ENCODE measurements around the gene KDM8. TPM values are rescaled to one million over a fixed set of nuclear protein-coding genes. Genes with fewer than 3 reads are reported as not detected.
"Not testable (repeated sequence)": the region's sequence is repeated elsewhere in the genome, so short reads cannot be mapped to it uniquely, and the experiment has no call there.

KDM8 gene
- total RNA-seq, 1 experiment from 2014 or later = 6.0 TPM

DNA sequence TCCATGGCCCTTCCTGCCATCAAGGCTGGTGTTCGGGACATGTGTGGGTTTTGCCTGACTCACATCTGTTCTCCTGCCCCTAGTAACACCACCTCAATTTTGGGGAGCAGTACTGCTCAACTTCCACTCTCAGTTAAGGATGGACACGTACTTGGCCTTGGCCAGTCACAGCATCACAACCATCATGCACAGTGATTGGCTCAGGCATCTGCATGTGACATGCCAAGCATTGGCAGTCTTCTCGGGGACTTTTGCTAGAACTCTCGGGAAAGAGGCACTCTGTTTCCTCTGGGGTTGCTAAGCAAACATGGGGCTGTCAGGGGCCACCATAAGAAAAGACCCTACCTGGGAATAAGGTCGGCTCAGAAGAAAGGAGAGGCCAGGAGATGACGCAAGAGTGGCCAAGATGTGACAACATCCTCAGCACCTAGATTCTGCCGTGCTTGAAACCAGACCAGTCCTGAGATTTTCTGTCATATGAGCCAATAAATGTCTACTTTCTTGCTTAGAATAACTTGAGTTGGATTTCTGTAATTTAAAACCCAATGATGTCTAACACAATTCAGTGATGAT, 11.9 kb upstream of the KDM8 start:
- no peak for DNase-seq (ENCODE audit: low spot score)

DNA sequence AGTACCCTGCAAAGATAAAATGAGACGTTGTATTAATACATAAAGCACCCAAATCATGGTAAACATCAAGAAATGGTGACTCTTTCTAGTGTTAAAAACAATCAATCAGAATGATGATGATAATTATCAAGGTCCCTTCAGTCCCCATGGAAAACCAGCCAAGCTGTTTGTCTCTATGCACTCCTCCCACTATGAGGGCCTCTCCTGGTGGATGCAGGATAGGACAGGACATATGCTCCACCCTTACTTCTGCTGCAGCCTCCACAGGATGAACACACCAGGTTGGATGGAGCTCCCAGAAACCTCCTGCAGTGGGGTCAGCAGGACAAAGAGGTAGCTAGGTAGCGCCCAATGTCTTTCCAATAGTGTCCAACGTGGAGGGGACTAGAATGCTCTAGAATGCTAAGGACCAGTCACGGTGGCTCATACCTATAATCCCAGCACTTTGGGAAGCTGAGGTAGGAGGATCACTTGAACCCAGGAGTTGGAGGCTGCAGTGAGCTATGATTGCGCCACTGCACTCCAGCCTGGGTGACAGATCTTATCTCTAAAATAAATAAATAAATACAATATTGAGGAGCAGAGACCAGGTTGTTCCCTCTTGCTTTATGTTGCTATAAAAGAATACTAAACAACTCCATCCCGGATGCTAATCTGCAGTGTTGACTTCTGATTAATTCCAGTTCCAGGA, 9.9 kb upstream of the KDM8 start:
- DNase-seq (ENCODE audit: low spot score) = no peak

DNA sequence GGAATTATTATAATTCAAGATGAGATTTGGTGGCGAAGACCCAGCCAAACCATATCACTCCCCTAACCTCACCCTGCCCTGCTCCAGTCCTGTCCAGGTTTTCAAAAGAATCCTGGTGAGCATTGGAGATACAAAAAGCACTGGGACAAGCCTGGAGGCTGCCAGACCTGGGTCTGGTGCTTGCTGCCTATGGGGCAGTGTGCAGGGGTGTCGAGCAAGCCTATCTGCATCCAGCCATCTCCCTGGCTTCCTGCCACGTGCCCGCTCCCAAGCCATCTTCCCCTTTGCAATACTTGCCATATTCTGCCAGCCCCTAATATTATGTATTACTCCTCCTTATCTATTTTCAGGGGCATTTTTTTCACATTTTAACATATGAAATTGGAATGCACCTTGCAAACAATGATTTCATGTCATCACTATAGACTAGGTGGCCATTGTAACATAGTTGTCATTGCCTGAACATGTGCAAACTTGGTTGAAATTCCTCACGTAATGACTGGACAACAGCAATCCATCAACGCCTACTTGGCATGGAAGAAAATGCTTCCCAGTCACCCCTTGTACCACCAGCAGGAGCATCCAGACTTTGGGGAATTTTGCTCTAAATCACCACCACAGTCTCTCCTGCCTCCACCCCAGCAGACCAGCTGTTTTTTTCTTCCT, 8.1 kb upstream of the KDM8 start:
- DNase-seq (ENCODE audit: low spot score) = no peak

DNA sequence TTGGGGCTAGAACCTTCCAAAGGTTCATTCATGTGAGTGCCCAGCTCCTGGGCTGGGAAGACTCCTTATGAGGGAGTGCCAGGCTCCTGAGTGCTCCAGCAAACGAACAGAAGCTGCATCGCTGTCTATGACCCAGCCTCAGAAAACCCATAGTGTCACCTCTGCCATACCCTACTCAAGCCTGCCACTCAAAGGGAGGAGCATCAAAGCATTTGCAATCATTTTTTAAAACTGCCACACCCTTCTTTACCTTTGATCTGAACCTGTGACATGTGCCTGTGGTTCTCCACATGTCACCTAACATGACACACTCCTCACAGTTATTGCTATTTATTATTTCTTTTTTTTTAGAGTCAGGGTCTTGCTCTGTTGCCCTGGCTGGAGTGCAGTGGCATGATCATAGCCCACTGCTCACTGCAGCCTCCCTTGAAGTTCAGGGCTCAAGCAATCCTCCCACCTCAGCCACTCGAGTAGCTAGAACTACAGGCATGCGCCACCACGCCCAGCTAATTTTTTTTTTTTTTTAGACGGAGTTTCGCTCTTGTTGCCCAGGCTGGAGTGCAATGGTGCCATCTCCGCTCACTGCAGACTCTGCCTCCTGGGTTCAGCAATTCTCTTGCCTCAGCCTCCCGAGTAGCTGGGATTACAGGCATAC, 7.3 kb upstream of the KDM8 start:
- DNase-seq (ENCODE audit: low spot score) = no peak

DNA sequence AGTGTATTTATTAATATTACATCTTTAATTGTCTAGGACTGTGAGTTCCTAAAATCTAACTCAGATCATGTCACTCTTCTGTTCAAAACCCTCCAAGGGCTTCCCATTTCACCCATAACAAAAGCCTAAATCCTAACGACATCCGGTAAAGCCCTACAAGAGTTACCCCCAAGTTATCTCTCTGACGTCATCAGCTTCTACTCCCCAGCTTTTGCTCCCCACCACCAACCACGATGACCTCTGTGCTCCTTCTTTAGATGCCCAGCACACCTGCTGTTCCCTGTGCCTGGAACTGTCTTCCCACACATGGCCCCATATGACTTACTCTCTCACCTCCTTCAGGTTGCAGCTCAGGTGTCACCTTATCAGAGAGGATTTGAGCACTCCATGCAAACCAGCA, 6.3 kb upstream of the KDM8 start:
- DNase-seq (ENCODE audit: low spot score) = no peak

DNA sequence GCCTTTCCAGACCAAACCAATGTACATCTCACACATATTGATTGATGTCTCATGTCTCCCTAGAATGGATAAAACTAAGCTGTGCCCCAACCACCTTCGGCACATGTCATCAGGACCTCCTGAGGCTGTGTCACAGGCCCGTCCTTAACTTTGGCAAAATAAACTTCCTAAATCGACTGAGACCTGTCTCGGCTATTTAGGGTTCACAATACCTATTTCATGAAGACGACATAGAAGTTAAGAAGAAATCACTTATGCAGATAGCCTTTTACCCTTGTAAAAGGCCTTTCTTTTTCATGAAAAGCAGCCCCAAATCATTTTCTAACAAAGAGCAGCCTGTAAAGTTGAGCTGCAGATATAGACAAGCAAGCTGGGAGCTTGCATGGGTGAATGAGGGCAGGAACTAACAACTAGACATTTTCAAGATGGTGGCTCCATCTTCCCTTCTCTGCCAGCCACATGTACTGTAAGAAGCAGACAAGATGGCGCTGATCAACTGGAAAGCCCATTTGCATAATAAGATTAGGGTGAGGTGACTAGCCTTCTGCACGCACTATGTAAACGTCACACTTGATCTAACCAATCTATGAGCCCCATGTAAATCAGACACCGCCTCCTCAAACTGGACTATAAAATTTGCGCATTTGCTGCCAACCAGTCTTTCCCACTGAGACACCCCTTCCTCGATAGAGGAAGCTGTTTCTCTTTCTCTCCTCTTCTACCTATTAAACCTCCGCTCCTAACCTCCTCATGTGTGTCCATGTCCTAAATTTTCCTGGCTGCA, 4.7 kb upstream of the KDM8 start:
- DNase-seq (ENCODE audit: low spot score) = no peak

DNA sequence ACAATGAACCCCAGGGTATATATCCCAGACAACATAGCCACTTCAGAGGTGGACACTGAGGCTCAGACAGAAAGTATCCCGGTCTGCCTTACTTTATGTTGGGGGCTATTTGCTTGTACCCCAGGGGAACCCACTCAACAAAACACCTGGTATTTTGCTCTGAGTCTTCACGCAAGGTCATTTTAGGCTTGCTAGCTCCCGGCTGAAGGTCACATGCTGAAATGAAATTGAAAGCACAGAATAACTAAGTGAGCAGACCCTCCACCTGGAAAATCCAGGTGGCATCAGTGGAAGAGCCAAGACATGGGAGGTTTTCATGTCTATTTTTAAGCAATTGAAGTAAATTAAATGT, 4.1 kb upstream of the KDM8 start:
- DNase-seq (ENCODE audit: low spot score) = no peak

DNA sequence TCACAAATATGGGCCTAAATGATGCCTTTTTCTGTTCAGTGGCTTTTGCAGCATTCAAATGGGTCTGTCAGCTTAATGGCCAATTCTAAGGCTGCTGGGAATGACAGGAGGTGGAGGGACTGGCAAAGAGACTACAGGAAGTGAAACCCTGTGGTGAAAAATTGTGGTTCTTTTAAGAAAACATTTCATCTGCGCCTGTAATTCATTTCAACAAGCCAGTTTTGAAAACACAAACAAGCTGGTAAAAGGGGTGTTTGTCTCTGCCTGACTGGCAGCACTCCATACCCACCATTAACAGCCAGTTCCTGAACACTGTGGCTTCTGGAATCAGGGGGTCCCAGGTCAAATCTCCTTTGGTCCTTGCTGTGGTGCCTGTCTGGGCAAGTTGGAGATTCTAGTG, 3.6 kb upstream of the KDM8 start:
- DNase-seq (ENCODE audit: low spot score) = no peak

DNA sequence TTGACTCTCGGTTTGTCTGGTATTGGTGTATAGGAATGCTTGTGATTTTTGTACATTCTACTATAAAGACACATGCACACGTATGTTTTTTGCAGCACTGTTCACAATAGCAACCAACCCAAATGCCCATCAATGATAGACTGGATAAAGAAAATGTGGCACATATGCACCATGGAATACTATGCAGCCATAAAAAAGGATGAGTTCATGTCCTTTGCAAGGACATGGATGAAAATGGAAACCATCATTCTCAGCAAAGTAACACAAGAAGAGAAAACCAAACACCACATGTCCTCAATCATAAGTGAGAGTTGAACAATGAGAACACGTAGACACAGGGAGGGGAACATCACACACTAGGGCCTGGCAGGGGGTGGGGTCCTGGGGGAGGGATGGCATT, 2.4 kb upstream of the KDM8 start:
- not testable (repeated sequence) for DNase-seq (ENCODE audit: low spot score)

DNA sequence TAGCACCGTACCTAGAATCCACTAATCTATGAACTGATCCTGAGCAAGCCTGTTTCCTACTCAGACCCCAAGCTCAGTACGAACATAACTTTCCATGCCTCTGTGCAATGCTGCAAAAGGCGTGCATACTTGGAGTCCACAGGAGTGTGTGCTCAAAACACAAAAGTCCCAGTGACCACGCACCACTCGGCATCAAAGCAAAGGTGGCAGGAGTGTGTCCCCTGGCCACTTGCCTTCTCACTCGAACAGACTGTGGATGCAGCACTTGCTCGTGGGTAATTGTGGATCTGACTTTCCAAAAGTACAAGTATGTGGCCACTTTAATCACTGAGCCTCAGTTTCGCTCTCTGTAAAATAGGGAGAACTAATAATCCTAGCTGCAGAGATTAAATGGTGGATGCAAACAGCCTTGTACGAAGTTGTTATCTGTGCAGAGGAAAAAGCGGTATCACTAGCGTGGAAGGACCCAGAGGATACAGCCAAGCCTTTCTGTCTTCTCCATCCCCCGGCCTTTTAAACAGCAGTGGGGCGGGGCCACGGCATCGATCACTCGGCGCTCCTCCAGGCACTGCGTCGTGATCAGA, 311 bp upstream of the KDM8 start:
- DNase-seq (ENCODE audit: low spot score) = no peak

DNA sequence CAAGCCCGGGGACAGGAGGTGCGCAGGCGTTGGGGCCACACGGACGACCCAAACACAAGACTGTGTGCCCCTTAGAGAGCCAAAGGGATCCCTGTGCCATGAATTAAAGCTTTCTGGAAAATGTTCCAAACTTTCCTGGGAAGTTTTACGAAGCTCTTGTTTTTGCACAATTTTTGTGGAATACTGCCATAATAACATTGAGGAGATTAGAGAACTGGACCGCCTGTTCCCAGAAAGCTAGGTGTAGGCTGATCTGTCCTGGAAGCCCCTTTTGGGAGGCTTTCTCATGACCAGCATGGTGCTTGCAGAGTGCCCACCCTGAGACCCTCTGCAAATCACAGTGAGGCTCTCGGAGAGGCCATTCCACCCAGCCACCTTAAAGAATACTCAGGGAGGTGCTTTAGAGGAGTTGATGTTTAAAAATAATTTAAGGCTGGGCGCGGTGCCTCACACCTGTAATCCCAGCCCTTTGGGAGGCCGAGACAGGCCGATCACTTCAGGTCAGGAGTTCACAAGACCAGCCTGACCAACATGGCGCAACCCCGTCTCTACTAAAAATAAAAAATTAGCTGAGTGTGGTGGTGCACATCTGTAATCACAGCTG, 1.1 kb downstream of the KDM8 start:
- no peak for DNase-seq (ENCODE audit: low spot score)

DNA sequence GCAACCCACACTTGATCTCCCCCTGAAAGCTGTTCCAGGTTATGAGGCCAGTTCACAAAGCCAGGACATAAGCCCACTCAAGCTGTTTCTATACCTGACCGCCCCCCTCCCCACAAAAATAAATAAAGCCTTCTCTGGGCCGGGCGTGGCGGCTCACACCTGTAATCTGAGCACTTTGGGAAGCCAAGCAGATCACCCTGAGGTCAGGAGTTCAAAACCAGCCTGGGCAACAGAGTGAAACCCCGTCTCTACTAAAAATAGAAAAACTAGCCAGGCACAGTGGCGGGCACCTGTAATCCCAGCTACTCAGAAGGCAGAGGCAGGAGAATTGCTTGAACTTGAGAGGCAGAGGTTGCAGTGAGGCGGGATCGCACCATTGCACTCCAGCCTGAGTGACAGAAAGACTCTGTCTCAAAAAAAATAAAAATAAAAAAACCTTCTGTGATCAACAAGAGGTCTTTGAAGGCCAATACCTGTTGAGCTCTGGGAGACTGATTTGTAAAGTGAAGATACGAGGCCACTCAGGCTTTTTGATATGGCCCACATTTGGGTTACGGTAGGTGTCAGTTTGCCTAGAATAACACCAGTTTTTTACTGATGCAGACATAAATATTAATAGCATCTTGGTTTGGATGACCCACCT, 2.2 kb downstream of the KDM8 start:
- no peak for DNase-seq (ENCODE audit: low spot score)

DNA sequence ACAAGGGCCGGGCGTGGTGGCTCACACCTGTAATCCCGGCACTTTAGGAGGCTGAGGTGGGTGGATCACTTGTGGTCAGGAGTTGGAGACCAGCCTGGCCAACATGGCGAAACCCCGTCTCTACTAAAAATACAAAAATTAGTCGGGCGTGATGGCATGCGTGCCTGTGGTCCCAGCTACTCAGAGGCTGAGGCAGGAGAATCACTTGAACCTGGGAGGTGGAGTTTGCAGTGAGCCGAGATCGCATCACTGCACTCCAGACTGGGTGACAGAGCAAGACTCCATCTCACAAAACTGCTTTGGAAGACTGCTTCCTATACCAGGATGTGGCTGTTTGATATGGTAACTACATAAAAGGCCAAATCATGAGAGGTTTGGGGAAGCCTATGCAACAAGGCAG, 3.8 kb downstream of the KDM8 start:
- DNase-seq (ENCODE audit: low spot score) = not testable (repeated sequence)

DNA sequence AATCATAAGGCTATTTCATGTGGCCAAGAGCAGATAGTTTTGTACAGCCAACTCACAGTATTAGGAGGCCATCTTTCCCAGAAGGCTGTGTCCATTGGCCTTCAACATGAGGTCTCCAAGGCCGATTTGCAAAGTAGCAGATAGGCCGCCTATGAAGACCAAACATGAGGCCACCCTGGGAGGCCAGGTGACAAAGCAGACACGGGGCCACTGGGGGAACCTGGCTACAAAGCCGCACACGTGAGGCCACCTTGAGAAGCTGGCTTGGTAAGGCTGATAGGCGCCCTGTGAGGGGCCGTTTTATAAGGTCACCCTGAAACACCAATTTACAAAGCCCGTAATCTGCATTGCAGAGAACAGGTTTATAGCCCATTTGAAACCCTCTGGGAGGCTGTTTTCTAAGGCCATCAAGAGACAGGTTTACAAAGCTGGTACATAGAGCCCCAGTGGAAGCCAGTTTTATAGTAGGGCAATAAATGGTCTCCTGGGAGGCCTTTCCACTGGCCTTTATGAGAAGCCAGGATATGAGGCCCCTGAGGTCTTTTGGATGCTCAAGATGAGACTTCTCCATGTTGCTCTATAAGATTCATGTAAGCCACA, 4.9 kb downstream of the KDM8 start:
- DNase-seq (ENCODE audit: low spot score) = no peak

DNA sequence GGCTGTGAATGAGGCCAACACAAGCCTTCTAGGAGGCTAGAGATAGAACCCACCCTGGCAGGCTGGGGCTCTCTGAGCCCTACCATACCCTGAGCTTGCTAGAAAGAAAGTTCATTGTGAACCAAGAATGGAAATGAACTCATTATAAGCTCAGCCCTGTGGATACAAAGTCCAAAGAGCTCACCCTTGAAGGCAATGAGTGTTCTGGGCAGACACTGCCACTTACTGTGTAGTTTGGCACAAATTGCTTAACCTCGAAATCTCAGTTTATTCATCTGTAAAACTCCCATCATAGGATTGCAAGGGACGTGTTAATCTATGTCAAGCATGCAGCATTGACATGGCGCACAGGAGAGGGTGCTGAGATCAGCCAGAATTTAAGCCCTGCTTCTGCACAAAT, 5.5 kb downstream of the KDM8 start:
- DNase-seq (ENCODE audit: low spot score) = no peak

DNA sequence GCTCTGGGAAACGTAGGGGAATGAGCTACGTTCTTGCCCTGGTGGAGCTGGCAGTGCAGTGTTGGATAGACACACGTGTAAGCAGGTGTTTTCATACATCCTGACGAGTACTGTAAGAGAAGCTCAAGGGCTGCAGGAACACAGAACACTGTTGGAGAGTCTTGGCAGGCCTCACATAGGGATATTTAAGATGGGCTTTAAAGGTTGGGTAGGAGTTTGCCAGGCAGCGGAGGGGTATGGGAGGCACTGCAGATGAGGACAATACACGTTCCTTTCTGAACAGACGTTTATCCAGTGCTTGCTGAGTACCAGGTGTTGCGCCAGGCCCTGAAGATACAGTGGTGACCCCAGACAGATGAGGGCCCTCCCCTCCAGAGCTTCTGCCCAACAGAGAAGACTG, 6.3 kb downstream of the KDM8 start:
- DNase-seq (ENCODE audit: low spot score) = no peak

DNA sequence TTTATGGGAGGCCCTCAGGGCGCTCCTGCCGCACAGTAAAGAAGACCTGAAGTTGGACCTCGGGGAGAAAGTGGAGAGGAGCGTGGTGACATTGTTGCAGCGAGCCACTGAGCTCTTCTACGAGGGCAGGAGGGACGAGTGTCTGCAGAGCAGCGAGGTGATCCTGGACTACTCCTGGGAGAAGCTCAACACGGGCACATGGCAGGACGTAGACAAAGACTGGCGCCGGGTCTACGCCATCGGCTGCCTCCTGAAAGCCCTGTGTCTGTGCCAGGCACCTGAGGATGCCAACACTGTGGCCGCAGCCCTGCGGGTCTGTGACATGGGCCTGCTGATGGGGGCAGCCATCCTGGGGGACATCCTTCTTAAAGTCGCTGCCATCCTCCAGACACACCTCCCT, 6.8 kb downstream of the KDM8 start:
- DNase-seq (ENCODE audit: low spot score) = no peak

DNA sequence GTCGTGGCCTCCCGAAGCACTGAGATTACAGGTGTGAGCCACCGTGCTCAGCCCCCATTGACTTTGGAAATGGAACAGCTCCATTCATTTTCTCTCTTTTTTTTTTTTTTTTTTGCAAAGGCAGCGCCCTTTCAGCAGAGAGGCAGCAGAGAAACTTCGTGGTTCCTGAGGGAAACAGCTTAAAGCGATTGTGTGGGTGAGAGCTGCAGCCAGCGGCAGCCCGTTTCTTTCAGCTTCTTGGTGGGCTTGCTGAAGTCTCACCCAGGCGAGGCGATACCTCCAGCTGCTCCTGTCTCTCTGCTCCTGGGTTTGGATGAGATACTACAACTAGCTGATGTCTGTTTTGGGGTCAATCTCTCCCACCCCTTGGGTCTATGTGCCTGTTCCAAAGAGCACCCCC, 7.7 kb downstream of the KDM8 start:
- no peak for DNase-seq (ENCODE audit: low spot score)

DNA sequence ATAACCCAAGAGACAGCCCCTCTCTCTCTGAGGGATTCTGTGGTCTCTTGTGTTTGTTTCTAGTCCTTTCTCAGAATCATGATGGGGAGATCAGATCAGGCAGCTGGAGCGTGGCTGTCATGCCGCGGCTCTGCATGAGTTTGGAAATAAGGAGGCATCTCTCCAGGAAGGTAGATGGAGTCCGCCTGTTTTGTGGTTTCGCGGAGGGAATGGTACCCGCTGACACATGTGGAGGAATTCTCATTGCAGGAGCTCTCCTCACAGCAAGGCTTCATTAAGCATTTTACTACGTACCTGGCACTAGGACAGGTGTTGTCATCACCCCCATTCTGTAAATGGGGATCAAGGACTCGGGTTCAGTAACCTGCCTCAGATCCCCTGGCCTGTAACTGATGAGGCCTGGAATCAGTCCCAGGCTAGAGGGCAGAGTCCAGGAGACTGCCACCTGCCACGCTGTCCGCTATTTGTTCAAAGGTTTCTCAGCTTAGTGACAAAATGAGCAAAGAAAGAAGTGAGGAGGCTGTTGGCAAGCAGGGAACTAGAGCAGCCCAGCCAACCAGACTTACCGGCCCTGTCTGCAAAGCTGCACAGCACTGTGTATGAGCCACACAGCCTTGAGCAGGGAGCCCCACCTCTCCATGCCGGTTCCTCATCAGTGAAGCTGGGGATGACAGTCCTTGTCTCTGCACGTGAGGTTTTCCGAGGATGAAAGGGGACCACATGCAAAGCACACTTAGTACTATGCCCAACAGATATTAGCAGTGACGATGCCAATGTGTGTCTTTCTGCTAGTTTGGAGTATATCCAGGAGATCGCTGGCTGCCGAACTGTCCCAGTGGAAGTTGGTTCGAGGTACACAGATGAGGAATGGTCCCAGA, 11.0 kb downstream of the KDM8 start:
- DNase-seq (ENCODE audit: low spot score) = no peak

Measured in HT-29 (cell line).